Measurements from ENCODE around the gene OR8D4.

DNA sequence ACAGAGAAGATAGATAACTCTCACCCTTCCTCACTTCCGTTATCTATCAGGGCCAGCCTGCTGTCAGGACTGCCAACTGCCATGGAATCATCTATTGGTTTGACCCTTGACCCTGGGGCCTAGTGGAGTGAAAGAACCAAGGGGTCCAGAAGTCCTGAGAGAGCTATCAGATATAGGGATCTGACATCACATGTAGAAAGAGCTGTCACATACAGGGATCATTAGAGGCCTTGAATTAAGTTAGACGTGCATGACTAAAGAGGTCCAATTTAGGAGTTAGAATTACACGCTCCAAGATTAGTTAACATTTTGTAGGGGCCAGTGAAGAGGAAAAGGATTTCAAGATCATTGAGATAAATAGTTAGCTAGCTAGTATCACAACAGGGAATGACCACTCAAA, 16.4 kb upstream of the OR8D4 start, which contains the start of gene TMEM225:
- TF ChIP-seq, protein P1, sequence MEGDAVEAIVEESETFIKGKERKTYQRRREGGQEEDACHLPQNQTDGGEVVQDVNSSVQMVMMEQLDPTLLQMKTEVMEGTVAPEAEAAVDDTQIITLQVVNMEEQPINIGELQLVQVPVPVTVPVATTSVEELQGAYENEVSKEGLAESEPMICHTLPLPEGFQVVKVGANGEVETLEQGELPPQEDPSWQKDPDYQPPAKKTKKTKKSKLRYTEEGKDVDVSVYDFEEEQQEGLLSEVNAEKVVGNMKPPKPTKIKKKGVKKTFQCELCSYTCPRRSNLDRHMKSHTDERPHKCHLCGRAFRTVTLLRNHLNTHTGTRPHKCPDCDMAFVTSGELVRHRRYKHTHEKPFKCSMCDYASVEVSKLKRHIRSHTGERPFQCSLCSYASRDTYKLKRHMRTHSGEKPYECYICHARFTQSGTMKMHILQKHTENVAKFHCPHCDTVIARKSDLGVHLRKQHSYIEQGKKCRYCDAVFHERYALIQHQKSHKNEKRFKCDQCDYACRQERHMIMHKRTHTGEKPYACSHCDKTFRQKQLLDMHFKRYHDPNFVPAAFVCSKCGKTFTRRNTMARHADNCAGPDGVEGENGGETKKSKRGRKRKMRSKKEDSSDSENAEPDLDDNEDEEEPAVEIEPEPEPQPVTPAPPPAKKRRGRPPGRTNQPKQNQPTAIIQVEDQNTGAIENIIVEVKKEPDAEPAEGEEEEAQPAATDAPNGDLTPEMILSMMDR (IDR thresholded peaks at IDR 0.05; ENCODE audit: poor library complexity) = no peak
- no peak for TF ChIP-seq EZH2 (IDR thresholded peaks at IDR 0.05; ENCODE audit: borderline replicate concordance)
- no peak for TF ChIP-seq EZH2phosphoT487 (IDR thresholded peaks at IDR 0.05; ENCODE audit: low read depth, severe bottlenecking, unreplicated experiment)

Data from hepatocyte (in vitro differentiated cells).